GM21360 (cell line): ENCODE measurements around the gene HIRIP3.
"Not testable (repeated sequence)": the region's sequence is repeated elsewhere in the genome, so short reads cannot be mapped to it uniquely, and the experiment has no call there.

Experiments
- ATAC-seq: cut with Tn5 transposase; IDR thresholded peaks from one replicate; pipeline ENCODE4 v1.9.1; 2021; ENCODE audit warnings: mild to moderate bottlenecking, moderate library complexity; ENCODE audit not compliant: unreplicated experiment

HIRIP3 gene, protein sequence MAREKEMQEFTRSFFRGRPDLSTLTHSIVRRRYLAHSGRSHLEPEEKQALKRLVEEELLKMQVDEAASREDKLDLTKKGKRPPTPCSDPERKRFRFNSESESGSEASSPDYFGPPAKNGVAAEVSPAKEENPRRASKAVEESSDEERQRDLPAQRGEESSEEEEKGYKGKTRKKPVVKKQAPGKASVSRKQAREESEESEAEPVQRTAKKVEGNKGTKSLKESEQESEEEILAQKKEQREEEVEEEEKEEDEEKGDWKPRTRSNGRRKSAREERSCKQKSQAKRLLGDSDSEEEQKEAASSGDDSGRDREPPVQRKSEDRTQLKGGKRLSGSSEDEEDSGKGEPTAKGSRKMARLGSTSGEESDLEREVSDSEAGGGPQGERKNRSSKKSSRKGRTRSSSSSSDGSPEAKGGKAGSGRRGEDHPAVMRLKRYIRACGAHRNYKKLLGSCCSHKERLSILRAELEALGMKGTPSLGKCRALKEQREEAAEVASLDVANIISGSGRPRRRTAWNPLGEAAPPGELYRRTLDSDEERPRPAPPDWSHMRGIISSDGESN

DNA sequence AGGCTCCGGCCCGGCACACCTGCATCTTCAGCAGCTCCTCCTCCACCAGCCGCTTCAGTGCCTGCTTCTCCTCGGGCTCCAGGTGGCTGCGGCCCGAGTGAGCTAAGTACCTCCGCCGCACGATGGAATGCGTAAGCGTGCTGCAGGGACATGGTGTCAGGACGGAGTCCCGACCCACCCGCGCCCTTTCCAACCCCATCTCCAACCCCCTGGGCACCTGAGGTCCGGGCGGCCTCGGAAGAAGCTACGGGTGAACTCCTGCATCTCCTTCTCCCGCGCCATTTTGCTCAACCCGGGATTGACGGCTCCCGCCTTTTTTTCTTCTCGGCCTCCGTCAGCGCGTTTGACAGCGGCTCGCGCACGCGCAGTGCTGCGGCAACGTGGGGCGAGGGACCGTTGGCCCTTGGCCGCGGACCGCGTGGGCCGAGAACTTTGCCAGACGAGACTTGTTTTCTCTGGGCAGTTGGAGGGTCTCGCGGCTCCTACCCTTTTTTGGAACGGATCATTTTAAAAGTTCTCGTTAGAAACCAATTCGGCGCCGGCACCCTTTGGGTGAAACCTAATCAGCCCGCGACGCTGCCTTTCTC, at the start of gene HIRIP3:
HIRIP3 (minus strand) TSS at position 294 of the 587 bp plus-strand sequence; CDS start at position 282, 12 bp downstream.
- peak; percentile 26 for ATAC-seq

DNA sequence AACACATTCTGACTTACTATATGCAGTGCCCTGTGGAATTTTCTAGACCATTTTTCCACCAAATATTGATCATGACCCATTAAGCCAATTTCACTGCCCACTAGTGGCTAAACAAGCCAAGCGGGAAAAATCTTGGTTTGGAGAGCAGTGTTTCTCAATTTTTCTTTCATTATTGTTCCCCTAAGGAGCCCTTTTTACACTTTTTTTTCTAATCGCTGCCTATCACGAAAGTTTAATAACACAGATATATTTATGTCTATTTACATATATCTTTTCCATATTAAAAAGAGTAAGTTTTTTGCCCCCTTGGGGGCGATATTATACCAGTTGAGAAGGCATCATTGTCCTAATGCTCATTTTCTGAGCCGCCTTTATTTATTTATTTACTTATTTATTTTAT, 46.4 kb upstream of the HIRIP3 start:
- no peak for ATAC-seq

DNA sequence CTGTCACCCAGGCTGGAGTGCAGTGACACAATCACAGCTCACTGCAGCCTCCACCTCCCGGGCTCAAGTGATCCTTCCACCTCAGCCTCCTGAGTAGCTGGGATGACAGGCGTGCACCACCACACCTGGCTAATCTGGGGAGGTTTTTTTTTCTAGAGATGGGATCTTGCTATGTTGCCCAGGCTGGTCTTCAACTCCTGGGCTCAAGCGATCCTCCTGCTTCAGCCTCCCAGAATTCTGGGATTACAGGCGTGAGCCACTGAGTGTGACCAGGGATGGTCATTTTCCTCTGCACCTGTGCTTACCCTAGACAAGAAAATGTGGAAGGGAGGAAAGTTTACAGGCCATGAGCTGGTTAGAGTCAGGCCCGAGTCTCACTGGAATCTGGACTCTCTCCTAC, 45.3 kb upstream of the HIRIP3 start:
- not testable (repeated sequence) for ATAC-seq

DNA sequence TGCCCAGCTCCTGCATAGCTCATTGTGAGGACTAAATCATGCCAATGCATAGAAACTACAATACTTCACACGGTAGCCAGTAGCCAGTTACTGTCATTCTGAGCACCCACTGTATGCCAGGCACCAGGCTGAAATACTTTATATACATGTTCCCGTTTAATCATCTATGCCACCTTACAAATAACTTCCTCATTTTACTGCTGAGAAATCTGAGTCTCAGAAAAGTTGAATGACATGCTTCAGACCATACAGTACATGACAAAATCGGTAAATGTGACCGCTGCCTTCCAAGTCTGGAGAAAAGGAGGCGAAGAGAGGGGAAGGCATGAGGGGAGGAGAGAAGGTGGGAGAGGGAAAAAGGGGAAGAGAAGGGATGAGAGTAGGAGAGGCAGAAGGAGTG, 44.8 kb upstream of the HIRIP3 start:
- ATAC-seq = no peak

DNA sequence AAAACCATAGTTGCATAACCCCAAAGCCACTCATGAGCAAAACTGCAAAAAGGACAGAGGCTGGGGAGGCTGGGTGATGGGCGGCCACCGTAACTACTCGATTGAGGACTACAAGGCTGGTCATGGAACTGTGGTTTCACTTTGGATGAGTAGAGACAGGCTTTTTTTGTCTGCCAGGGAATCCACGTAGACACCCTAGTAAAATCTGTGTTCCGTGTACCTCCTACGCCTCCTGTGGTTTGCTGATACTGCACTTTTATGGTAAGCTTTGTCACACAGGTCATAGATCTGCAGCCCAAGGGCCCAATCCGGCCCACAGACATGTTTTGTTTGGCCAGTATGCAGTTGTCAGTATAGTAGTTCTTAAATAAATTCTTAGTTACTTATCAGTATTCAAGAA, 37.9 kb upstream of the HIRIP3 start:
- no peak for ATAC-seq

DNA sequence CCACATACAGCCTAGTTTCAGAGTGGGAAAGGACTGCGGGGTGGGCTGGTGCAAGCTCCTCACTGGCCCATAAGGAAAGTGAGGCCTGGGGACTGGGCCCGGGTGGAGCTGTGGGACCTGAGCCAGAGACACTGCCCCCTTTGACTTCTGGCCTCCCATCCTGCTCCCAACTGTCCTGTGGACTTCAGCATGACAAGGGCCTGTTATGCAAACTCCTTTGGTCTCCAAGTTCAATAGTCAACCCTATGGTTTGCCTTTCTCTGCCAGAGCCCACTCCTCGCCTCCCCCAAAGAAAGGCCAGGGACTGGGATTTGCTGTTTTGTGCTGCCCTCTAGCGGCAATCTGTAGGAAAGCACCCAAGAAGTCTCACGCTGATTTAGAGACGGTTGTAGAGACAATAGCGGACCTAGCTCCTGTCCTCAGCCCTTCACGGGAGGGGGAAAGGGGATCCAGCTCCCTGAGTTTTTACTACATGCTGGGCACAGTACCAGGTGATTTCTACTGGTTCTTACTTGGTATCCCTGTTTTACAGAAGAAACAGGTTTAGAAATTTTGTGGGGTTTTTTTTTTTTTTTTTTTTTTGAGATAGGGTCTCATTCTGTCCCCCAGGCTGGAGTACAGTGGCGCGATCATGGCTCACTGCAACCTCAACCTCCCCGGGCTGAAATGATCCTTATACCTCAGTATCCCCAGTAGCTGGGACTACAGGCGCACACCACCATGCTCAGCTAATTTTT, 36.8 kb upstream of the HIRIP3 start:
- no peak for ATAC-seq

DNA sequence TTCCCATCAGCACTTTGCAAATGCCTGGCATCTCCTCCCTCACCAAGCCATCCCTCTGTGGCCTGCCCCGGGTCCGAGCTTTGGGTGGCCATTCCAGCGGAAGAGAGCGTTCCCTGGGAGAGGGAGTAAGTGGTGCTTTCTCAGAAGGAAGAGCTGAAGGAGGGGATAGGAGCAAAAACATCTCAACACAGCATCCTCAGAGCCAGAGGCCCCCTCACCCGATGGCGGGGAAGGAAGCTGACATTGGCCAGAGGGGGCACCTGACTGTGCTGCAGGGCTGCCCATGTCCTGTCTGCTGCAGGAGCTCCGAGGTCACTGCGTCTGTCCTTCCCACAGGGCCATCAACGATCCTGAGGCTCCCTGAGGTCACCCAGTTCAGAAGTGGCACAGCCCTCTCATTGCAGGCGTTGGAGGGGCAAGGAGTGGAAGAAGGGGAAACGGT, 36.1 kb upstream of the HIRIP3 start:
- ATAC-seq = no peak

DNA sequence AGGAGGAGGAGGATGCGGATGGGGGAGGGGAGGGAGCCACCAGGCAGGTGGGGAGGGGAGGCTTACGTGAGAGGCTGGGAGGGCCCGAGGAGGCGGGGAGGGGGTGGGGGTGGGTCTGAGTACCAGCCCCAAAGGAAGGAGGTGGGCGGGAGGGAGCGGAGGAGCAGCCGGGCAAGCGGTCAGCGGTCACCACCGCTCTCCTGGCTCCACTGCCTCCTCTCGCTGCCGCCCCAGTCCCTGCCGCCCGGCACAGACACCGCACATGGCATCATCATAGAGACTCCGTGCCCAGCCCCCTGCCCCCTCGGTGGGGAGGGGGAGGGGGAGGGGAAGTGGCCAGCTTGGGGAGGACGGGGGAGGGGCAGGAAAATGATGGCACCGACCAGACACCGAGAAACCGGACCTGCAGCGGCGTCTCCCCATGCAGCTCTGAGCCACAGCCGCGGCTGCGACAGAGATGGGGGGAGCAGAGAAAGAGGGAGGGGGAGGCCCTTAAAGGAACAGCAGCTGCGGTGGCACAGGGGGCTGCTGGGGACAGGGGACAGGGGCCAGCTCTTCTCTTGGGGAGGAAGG, 35.5 kb upstream of the HIRIP3 start, which contains the start of gene TLCD3B:
TLCD3B (minus strand) TSS at position 431 of the 573 bp plus-strand sequence. CDS start 744 bp downstream, outside the sequence.
- ATAC-seq = no peak

DNA sequence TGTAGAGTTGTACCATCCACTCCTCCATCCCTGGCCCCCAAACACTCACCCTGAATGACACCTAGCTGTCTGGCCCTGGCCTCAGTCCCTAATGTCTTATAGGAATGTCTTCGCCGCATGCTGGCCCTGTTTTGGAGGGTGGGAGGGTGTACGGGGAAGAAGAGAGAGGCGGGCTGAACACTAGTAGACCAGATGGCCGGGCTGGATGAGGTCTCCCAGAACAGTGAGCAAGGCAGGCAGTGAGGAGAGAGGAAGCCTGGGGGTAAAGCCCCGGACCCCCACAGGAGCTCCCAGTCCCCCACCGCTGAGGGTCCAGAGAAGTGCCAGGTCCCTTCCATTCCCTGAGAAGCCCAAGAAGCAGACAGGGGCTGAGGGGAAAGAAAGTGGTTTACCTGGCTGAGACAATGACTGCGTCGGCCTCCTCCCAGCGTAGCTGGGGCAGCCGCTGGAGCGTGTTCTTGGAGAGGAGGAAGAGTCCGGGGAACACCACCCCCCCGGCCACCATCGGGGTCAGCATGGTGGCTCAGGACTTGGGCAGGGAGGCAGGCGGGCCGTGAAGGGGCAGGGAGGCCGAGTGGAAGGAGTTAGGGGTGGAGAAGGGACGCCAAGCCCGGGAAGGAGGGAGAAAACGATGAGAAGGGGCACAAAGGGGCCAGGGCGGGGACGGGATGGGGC, 34.7 kb upstream of the HIRIP3 start:
- ATAC-seq = no peak

DNA sequence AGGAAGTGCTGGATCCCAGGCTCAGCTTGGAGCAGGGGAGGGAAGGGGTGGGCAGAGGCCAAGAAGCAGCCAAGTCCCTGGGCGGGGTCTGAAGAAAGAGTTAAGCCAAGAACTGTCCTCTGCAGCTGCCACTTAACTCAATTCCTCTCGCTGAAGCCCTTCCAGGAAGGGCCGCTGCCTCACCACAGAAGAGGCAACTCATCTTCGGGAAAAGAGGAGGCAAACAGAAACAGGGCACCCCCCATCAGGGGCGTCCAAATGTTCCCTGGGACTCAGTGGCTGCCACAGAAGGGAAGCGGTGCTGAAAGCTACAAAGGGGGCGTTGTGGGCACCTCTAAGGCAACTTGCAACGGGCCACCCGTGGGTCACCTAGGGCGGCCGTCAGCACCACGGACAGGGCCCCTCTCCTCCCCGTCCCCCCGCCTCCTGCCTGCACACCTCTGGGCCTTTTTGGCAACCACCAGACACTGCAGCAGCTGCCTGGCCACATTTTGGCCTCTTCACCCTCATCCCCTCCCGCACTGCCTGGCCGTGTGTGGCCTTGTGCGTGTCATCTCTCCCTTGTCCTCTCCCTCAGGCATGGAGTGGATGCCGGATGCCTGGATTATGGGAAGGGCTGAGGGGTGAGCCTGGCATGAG, 33.1 kb upstream of the HIRIP3 start:
- no peak for ATAC-seq

DNA sequence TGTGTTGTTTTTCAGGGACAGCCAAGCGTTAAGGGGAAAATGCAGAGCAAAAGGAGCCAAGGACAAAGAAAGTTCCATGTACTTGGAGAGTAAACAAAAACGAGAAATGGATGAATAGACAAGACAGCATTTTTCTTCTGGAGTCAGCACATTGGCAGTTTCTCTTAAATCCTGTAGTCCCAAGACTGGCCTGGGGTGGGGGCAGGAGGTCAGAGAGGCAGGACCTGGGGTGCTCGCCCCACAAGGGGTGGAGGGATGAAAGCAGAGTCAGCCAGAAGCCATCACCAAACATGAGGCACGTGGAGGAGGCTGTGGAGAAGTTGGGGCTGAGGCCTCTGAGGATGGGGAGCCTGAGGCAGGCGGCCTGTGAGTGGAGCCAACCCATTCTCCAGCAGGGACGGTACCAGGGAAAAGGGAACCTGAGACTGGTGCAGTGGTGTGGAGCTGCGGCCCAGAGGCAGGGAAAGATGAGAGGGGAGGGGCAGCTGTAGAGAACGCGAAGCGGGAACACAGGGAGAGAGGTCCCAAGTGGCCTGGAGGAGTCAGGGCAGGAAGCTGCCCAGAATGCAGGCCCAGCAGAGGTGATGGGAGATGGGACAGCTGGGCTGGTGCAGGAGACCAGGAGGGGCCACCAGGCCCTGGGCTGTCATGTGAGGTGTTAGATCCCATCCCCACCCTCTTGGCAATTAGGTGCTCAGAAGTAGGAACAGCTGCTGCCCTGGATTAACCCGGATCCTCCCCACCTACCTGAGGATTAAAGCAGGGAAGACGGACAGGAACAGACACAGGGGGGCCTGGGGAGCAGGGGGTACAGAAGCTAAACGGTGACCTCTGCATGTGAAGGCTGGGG, 32.4 kb upstream of the HIRIP3 start:
- ATAC-seq = no peak

DNA sequence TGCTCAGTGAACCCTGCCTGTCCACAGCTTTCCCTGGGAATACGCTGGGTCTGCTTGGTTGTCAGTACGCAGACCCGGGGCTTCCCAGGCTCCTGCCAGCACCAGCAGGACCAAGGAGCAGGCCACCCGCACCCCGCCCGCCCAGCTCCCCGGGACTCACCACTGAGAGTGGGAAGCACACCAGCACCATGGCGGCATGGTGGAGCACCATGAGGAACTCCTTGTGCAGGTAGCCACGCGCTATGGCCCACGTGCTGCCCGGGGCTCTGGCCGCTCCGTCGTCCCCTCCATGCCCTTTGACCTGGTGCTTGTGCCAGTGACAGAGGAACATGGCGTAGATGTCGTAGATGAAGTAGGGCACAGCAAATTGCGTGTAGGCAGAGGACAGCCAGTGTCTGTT, 31.0 kb upstream of the HIRIP3 start:
- ATAC-seq = no peak

DNA sequence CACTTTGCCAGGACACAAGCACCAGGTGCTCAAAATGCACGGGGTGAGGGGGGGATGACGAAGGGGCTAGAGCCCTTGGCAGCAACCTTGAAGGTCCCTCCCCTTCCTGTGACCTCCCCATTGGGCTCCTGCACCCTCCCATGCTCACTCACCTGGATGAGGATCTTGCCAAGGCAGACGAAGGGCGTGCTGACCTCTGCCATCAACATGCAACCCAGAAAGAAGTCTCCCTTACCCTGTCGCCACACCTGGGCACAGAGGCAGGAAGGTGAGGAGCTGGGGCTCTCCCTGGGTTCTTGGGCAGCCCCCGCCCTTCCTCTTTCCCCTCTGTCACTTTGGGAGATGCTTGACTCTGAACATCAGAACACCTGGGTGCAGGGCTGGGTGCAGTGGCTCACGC, 30.2 kb upstream of the HIRIP3 start:
- no peak for ATAC-seq

DNA sequence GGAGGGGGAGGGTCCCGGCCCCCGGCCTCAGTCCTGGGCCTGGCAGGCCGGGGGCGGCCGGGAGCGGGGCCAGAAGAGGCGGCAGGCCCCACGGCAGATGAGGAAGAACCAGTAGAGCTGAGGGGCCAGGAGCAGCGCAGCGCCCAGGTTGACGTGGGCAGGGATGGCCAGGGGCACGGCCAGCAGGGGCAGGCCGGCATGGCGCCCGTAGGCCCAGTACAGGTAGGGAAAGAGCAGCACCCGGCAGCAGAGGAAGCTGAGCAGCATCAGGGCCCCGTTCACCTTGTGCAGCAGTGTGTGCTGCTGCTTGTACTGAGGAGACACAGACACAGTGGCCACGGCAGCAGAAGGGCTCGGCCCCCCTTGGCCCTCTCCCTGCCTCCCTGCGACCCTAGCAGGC, 29.7 kb upstream of the HIRIP3 start:
- no peak for ATAC-seq

DNA sequence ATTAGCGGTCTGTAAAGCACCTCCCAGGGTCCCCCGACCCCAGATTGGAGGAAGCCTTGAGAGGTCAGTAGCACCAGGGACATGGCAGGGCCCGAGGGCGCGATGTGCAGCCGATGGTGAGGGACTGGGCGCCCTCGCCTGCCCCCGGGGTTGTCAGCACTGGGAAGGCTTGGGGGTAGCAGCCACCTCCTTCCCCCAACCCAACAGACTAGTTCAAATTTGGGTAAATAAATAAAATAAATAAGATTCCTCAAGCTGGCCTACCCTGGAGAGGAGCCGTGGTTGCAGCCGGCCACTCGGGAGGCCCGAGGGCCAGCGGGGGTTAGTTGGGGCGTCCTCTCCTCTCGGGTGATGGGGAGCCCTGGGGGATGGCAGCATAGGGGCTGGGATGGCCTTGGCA, 29.0 kb upstream of the HIRIP3 start:
- no peak for ATAC-seq

DNA sequence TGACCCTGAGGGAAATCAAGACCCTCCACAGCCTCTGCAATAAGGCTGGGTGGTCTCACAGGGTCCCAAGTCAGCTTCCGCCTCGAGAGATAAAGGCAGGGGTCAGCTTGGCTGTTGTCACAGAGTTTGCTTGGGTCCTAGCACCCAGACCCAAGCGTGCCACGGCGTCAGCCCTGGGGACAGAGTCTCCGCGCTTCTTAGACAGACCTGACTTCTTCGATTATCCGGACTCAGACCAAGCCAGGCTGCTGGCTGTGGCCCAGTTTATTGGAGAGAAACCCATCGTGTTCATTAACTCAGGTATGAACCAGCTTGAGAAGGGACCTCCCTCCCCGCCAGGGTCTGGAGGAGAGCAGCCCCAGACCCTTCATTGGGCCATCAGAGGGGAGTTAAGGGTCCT, 28.2 kb upstream of the HIRIP3 start:
- no peak for ATAC-seq

DNA sequence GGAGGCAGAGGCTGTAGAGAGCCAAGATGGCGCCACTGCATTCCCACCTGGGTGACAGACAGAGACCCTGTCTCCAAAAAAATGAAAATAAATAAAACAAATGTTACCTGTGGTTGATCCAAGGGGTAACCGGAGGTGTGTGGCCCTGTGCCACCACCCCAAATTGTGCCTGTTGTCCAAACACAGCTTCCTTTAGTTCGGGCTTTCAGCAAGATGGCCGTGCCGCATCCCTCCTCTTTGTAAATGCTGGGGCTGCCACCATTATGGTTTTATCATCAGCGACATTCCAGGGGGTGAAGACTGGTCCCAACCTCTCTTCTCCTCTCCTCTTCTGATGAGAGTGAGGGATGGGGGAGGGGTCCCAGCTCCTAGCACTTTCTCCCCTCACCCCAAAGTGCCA, 27.5 kb upstream of the HIRIP3 start, which contains the start of gene C16orf92:
C16orf92 (plus strand) TSS at position 312 of the 400 bp plus-strand sequence. CDS start 143 bp downstream, outside the sequence.
- no peak for ATAC-seq

DNA sequence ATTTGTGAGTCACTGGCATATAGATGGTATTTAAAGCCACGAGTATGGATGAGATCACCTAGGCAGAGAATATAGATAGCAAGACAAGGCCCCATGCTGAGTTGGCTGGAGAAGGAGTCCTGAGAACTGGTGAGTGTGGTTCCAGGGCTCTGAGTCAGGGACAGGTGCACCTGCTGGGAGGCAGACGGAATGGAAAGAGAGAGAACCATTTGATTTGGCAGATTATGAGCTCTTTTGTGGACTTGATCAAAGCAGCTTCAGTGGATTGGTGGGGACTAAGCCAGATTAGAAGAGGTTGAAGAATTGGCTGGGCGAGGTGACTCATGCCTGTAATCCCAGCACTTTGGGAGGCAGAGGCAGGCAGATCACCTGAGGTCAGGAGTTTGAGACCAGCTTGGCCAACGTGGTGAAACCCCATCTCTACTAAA, 23.3 kb upstream of the HIRIP3 start:
- ATAC-seq = no peak

DNA sequence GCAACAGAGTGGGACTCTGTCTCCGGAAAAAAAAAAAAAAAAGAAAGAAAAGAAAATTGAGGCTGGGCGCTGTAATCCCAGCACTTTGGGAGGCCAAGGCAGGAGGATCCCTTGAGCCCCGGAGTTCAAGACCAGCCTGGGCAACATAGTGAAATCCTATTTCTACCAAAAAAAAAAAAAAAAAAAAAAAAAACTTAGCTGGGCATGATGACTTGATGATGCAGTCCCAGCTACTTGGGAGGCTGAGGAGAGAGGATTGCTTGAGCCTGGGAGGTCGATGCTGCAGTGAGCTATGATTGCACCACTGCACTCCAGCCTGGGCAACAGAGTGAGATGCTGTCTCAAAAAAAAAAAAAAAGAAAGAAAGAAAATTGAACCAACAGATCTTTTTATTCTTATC, 22.5 kb upstream of the HIRIP3 start:
- ATAC-seq = not testable (repeated sequence)
